Right lobe of liver (tissue), 4 donors: ENCODE data around the gene KLHL34.

Source experiments
- POLR2A ChIP-seq: fragments of 450-650 bp; IDR thresholded peaks from one replicate; pipeline ENCODE4 v1.6.1; 2017; ENCODE audit warnings: antibody characterized with exemption, mild to moderate bottlenecking
- TF ChIP-seq, protein P1 (sequence below), 4 donors: fragments of 200-600 bp in 3 of 4; fragments of 450-650 bp in 1 of 4; IDR thresholded peaks; one replicate each; pipeline versions ENCODE4 v1.5.1 to v1.8.0; 2016 to 2022; ENCODE audit warnings: antibody characterized with exemption in 4 of 4, mild to moderate bottlenecking in 2 of 4
- donor health status: DM: no; HTN: no; CAD: no.
- donor health status: DM: no; HTN: no; CAD: no.
- donor health status: DM: no; HTN: yes; CAD: no.

DNA sequence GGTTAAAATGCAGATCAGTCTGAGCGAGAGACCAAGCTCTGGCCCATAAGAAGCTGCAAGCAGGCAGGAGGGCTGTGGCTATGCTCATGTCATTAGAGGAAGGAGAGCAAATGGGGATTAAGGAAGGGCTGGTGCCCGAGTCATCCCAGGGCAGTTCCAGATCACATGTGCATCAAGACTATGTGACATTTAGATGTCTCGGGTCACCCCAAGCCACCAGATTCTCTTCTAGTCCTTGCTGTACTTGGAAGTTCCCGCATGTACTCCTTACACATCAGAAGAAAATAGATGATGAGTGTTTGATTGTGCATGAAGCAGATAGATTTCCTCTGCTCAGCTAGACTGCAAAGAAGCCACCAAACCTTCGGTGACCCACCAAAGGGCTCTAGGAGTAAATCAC lies 42.1 kb upstream of the KLHL34 start:
- TF ChIP-seq POLR2A: no peak
- TF ChIP-seq, protein P1, sequence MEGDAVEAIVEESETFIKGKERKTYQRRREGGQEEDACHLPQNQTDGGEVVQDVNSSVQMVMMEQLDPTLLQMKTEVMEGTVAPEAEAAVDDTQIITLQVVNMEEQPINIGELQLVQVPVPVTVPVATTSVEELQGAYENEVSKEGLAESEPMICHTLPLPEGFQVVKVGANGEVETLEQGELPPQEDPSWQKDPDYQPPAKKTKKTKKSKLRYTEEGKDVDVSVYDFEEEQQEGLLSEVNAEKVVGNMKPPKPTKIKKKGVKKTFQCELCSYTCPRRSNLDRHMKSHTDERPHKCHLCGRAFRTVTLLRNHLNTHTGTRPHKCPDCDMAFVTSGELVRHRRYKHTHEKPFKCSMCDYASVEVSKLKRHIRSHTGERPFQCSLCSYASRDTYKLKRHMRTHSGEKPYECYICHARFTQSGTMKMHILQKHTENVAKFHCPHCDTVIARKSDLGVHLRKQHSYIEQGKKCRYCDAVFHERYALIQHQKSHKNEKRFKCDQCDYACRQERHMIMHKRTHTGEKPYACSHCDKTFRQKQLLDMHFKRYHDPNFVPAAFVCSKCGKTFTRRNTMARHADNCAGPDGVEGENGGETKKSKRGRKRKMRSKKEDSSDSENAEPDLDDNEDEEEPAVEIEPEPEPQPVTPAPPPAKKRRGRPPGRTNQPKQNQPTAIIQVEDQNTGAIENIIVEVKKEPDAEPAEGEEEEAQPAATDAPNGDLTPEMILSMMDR (IDR thresholded peaks at IDR 0.05): no peak
